Liver (tissue), 3 donors: ENCODE data around the gene JPH4.

Experiments
- CTCF ChIP-seq: fragments of 150-350 bp; IDR thresholded peaks from 2 replicates; pipeline ENCODE4 v1.5.1; 2017; ENCODE audit warnings: improper control_type of control experiment, low read depth, low read length; ENCODE audit not compliant: missing input control
- GABPA ChIP-seq, 2 donors: IDR thresholded peaks in 1 of 2; conservative IDR thresholded peaks in 1 of 2; 2 replicates each; pipeline ENCODE4 v1.6.1; 2016; ENCODE audit warnings: antibody characterized with exemption in 2 of 2, mild to moderate bottlenecking in 1 of 2, moderate library complexity in 1 of 2
- donor health status: healthy.
- donor health status: healthy.

- no peak for TF ChIP-seq CTCF
- no peak for TF ChIP-seq GABPA (IDR thresholded peaks at IDR 0.05 in 1 of 2, conservative IDR thresholded peaks at IDR 0.05 in 1 of 2)
Observed at GRCh38 chr14:23612354-23612732, 33.8 kb upstream of the JPH4 start.
